ENCODE results near the gene BLNK. TPM values are rescaled to one million over a fixed set of nuclear protein-coding genes. Genes with fewer than 3 reads are reported as not detected.

Gene BLNK
- total RNA-seq, 5 donors from 2014 or later (not counting 1 experiment from before 2014, with no cell fraction given): 1.3 to 8.2 (median 1.7) TPM

- peaks cover 11 to 19% of the 10 kb centered on the region in 2 donors for H3K27me3 Mint-ChIP-seq
- no peak overlapping the region for H3K4me3 ChIP-seq (ENCODE audit: control insufficient read depth in 1 of 2, extremely low read depth in 1 of 2, low read length in 1 of 2)
- H3K27ac Mint-ChIP-seq: no peak overlapping the region
- H3K4me3 Mint-ChIP-seq: no peak overlapping the region
- H3K27me3 ChIP-seq (replicated peaks in 1 of 2; ENCODE audit: control insufficient read depth in 2 of 2, extremely low read depth in 1 of 2, insufficient read depth in 2 of 2, low read length in 1 of 2): peaks cover 0 to 6% of the 10 kb centered on the region in 2 experiments
- no peak for ATAC-seq (replicated peaks in 1 of 4)
- CTCF ChIA-PET: interaction anchor here in 1 of 2 donors (0.6 kb wide), 2 partner anchors 72 to 1005 kb away, joined by 5 to 6 read pairs; no protein-coding TSS in a partner anchor
- DNase-seq: no peak
- H3K36me3 ChIP-seq (ENCODE audit: control insufficient read depth in 2 of 2, extremely low read depth in 1 of 2, insufficient read depth in 1 of 2, low read length in 1 of 2): no peaks in the 10 kb centered on the region
- H3K9me3 Mint-ChIP-seq: no peaks in the 10 kb centered on the region
- 28% methylated on average over 2 of the region's 4 CpGs for WGBS (ENCODE audit: insufficient coverage)
- no peaks in the 10 kb centered on the region for H3K4me1 Mint-ChIP-seq
- no peaks in the 10 kb centered on the region for H3K4me1 ChIP-seq (ENCODE audit: control insufficient read depth in 1 of 2, extremely low read depth in 1 of 2, insufficient read depth in 2 of 2, low read length in 2 of 2)
- H3K9me3 ChIP-seq: no peaks in the 10 kb centered on the region
- no peaks in the 10 kb centered on the region for H3K36me3 Mint-ChIP-seq
- POLR2A ChIA-PET: no interaction called here
- H3K27ac ChIP-seq (ENCODE audit: low read length): no peak overlapping the region
Observed at GRCh38 chr10:96267234-96267705, 4.1 kb downstream of the BLNK start.

DNA sequence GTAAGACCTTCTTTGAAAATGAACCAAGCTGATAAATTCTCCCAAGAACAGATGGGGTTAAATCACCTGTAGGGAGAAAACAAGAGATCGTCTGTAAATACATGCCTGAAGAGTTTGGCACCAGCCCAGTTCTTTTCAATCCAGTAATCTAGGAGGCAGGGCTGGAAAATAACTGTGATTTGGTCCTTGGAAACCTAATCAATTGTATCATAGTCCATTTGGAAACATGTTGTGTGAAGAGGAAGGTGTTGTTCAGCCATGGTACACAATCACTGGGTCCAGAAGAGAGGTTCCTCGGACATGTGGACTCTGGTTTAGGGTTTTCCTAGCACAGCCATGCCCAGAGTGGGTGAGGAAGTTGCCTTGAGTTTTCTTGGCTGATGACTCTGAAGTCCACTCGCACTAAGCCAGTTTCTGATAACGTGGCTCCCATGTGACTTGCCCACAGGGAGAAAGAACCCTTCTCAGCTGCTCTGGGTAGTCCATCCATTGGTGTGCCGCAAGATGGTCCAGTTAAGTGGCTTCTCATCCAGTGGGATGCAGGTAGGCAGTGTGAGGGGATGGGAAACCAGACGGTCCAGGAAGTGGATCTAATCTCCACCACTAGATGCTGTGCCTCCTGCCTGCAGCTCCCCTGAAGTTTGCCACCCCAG lies 5.1 kb downstream of the BLNK start:
- no peak overlapping the region for H3K4me3 Mint-ChIP-seq
- no peak for ATAC-seq (replicated peaks in 1 of 4)
- H3K9me3 Mint-ChIP-seq: no peaks in the 10 kb centered on the region
- ChIA-PET CTCF (interaction anchor here in 1 of 2 donors (0.6 kb wide), 1 partner anchor 73 kb away, joined by 5 read pairs; no protein-coding TSS in a partner anchor), POLR2A (no interaction called here)
- Histone ChIP-seq H3K9me3 (no peaks in the 10 kb centered on the region), H3K27ac (ENCODE audit: low read length) (no peak overlapping the region), H3K27me3 (replicated peaks in 1 of 2; ENCODE audit: control insufficient read depth in 2 of 2, extremely low read depth in 1 of 2, insufficient read depth in 2 of 2, low read length in 1 of 2) (peaks cover 0 to 6% of the 10 kb centered on the region in 2 experiments), H3K4me1 (ENCODE audit: control insufficient read depth in 1 of 2, extremely low read depth in 1 of 2, insufficient read depth in 2 of 2, low read length in 2 of 2) (no peaks in the 10 kb centered on the region), H3K36me3 (ENCODE audit: control insufficient read depth in 2 of 2, extremely low read depth in 1 of 2, insufficient read depth in 1 of 2, low read length in 1 of 2) (no peaks in the 10 kb centered on the region), H3K4me3 (ENCODE audit: control insufficient read depth in 1 of 2, extremely low read depth in 1 of 2, low read length in 1 of 2) (no peak overlapping the region)
- H3K27ac Mint-ChIP-seq: no peak overlapping the region
- 76% methylated on average over 3 of the region's 6 CpGs for WGBS (ENCODE audit: insufficient coverage)
- no peaks in the 10 kb centered on the region for H3K36me3 Mint-ChIP-seq
- DNase-seq: no peak
- peaks cover 11 to 16% of the 10 kb centered on the region in 2 donors for H3K27me3 Mint-ChIP-seq
- no peaks in the 10 kb centered on the region for H3K4me1 Mint-ChIP-seq

DNA sequence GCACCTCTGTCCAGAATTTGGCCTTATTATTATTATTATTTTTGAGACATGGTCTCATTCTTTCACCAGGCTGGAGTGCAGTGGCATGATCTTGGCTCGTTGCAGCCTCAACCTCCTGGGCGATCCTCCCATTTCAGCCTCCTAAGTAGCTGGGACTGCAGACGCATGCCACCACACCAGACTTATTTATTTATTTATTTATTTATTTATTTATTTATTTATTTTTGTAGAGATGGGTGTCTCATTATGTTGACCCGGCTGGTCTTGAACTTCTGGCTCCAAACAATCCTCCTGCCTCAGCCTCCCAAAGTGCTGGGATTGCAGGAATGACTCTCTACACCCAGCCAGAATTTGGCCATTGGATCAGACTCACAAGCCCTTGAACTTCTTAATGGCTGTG lies 6.4 kb downstream of the BLNK start:
- DNase-seq (no peak), ATAC-seq (replicated peaks in 1 of 4) (no peak)
- no peaks in the 10 kb centered on the region for H3K4me1 ChIP-seq (ENCODE audit: control insufficient read depth in 1 of 2, extremely low read depth in 1 of 2, insufficient read depth in 2 of 2, low read length in 2 of 2)
- no peaks in the 10 kb centered on the region for H3K36me3 ChIP-seq (ENCODE audit: control insufficient read depth in 2 of 2, extremely low read depth in 1 of 2, insufficient read depth in 1 of 2, low read length in 1 of 2)
- no peak overlapping the region for H3K27ac ChIP-seq (ENCODE audit: low read length)
- Mint-ChIP-seq H3K9me3 (no peaks in the 10 kb centered on the region), H3K36me3 (no peaks in the 10 kb centered on the region), H3K27ac (no peak overlapping the region), H3K4me3 (no peak overlapping the region), H3K4me1 (no peaks in the 10 kb centered on the region), H3K27me3 (peaks cover 10 to 12% of the 10 kb centered on the region in 2 donors)
- H3K9me3 ChIP-seq: no peaks in the 10 kb centered on the region
- no CpG with 5 or more reads among the region's 4 CpGs for WGBS (ENCODE audit: insufficient coverage)
- CTCF ChIA-PET: no interaction called here
- no peak overlapping the region for H3K4me3 ChIP-seq (ENCODE audit: control insufficient read depth in 1 of 2, extremely low read depth in 1 of 2, low read length in 1 of 2)
- peaks cover 0 to 6% of the 10 kb centered on the region in 2 experiments for H3K27me3 ChIP-seq (replicated peaks in 1 of 2; ENCODE audit: control insufficient read depth in 2 of 2, extremely low read depth in 1 of 2, insufficient read depth in 2 of 2, low read length in 1 of 2)
- POLR2A ChIA-PET: no interaction called here

DNA sequence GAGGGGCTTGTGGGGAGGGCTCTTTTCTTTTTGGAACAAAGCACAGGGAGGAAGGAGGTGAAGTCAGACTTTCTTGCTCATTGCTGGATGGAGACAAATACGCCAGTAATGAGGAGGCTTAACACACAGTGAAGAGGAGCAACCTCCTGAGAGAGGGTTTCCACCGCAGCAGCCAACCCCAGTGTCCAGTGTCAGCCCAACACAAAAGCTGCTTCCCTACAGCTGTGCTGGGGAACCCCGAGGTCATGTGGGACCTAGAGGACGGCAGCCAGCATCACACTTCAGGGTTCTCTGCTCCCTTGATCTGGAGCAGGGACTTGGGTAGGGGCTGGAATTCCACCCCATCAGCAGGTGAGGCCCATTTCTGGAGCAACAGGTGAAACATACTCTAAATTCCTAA lies 7.7 kb downstream of the BLNK start:
- Mint-ChIP-seq H3K4me1 (no peaks in the 10 kb centered on the region), H3K9me3 (no peaks in the 10 kb centered on the region), H3K27me3 (peaks cover 3 to 6% of the 10 kb centered on the region in 2 donors), H3K27ac (no peak overlapping the region), H3K4me3 (no peak overlapping the region), H3K36me3 (no peaks in the 10 kb centered on the region)
- H3K27me3 ChIP-seq (replicated peaks in 1 of 2; ENCODE audit: control insufficient read depth in 2 of 2, extremely low read depth in 1 of 2, insufficient read depth in 2 of 2, low read length in 1 of 2): peaks cover 0 to 6% of the 10 kb centered on the region in 2 experiments
- H3K4me3 ChIP-seq (ENCODE audit: control insufficient read depth in 1 of 2, extremely low read depth in 1 of 2, low read length in 1 of 2): no peak overlapping the region
- WGBS (ENCODE audit: insufficient coverage): 76% methylated on average over 2 of the region's 4 CpGs
- no peaks in the 10 kb centered on the region for H3K9me3 ChIP-seq
- H3K4me1 ChIP-seq (ENCODE audit: control insufficient read depth in 1 of 2, extremely low read depth in 1 of 2, insufficient read depth in 2 of 2, low read length in 2 of 2): no peaks in the 10 kb centered on the region
- POLR2A ChIA-PET: no interaction called here
- no peak overlapping the region for H3K27ac ChIP-seq (ENCODE audit: low read length)
- DNase-seq: no peak
- no peaks in the 10 kb centered on the region for H3K36me3 ChIP-seq (ENCODE audit: control insufficient read depth in 2 of 2, extremely low read depth in 1 of 2, insufficient read depth in 1 of 2, low read length in 1 of 2)
- CTCF ChIA-PET: no interaction called here
- ATAC-seq (replicated peaks in 1 of 4): no peak

- Histone ChIP-seq H3K36me3 (ENCODE audit: control insufficient read depth in 2 of 2, extremely low read depth in 1 of 2, insufficient read depth in 1 of 2, low read length in 1 of 2) (no peaks in the 10 kb centered on the region), H3K9me3 (no peaks in the 10 kb centered on the region), H3K4me1 (ENCODE audit: control insufficient read depth in 1 of 2, extremely low read depth in 1 of 2, insufficient read depth in 2 of 2, low read length in 2 of 2) (no peaks in the 10 kb centered on the region), H3K27ac (ENCODE audit: low read length) (no peak overlapping the region), H3K27me3 (replicated peaks in 1 of 2; ENCODE audit: control insufficient read depth in 2 of 2, extremely low read depth in 1 of 2, insufficient read depth in 2 of 2, low read length in 1 of 2) (peaks cover 0 to 6% of the 10 kb centered on the region in 2 experiments), H3K4me3 (ENCODE audit: control insufficient read depth in 1 of 2, extremely low read depth in 1 of 2, low read length in 1 of 2) (no peak overlapping the region)
- ATAC-seq (replicated peaks in 1 of 4) (no peak), DNase-seq (no peak)
- Mint-ChIP-seq H3K9me3 (no peaks in the 10 kb centered on the region), H3K4me1 (no peaks in the 10 kb centered on the region), H3K36me3 (no peaks in the 10 kb centered on the region), H3K4me3 (no peak overlapping the region), H3K27me3 (peaks cover 3 to 6% of the 10 kb centered on the region in 2 donors), H3K27ac (no peak overlapping the region)
- WGBS (ENCODE audit: insufficient coverage): 100% methylated on average over 2 of the region's 4 CpGs
- ChIA-PET CTCF (no interaction called here), POLR2A (no interaction called here)
Observed at GRCh38 chr10:96263176-96263575, 8.2 kb downstream of the BLNK start.

GRCh38 chr10:96261930-96262329 lies 9.4 kb downstream of the BLNK start:
- ChIA-PET POLR2A (interaction anchor here in 1 of 2 donors (1.0 kb wide), 1 partner anchor 33 kb away, joined by 3 read pairs; no protein-coding TSS in a partner anchor), CTCF (interaction anchor here in 1 of 2 donors (0.8 kb wide), 1 partner anchor 9 kb away, joined by 3 read pairs; the partner anchor contains the start of gene BLNK)
- no peaks in the 10 kb centered on the region for H3K36me3 ChIP-seq (ENCODE audit: control insufficient read depth in 2 of 2, extremely low read depth in 1 of 2, insufficient read depth in 1 of 2, low read length in 1 of 2)
- WGBS (ENCODE audit: insufficient coverage): no CpG with 5 or more reads among the region's 3 CpGs
- H3K9me3 Mint-ChIP-seq: no peaks in the 10 kb centered on the region
- no peak for DNase-seq
- H3K9me3 ChIP-seq: no peaks in the 10 kb centered on the region
- H3K27me3 ChIP-seq (replicated peaks in 1 of 2; ENCODE audit: control insufficient read depth in 2 of 2, extremely low read depth in 1 of 2, insufficient read depth in 2 of 2, low read length in 1 of 2): peaks cover 0 to 6% of the 10 kb centered on the region in 2 experiments
- ATAC-seq (replicated peaks in 1 of 4): no peak
- H3K4me1 Mint-ChIP-seq: no peaks in the 10 kb centered on the region
- no peaks in the 10 kb centered on the region for H3K36me3 Mint-ChIP-seq
- no peak overlapping the region for H3K4me3 ChIP-seq (ENCODE audit: control insufficient read depth in 1 of 2, extremely low read depth in 1 of 2, low read length in 1 of 2)
- H3K27ac Mint-ChIP-seq: no peak overlapping the region
- H3K27me3 Mint-ChIP-seq: peaks cover 3 to 6% of the 10 kb centered on the region in 2 donors
- H3K4me3 Mint-ChIP-seq: no peak overlapping the region
- H3K4me1 ChIP-seq (ENCODE audit: control insufficient read depth in 1 of 2, extremely low read depth in 1 of 2, insufficient read depth in 2 of 2, low read length in 2 of 2): no peaks in the 10 kb centered on the region
- no peak overlapping the region for H3K27ac ChIP-seq (ENCODE audit: low read length)
